K562 treated with DMSO at 1 percent for 4 hours (cell line): Measurements from ENCODE around the gene COX6A2. TPM values are rescaled to one million over a fixed set of nuclear protein-coding genes. Genes with fewer than 3 reads are reported as not detected.

Experiments used
- total RNA-seq: library from RNA; unstranded; fragments of 300-600 nt; gene quantifications from 2 replicates; pipeline ENCODE4 v1.2.3, GENCODE V29; 2022; ENCODE audit not compliant: insufficient read depth

Gene COX6A2
- not detected in 2 replicates for total RNA-seq

GRCh38 chr16:31428279-31428597, at the start of gene COX6A2:
TSS of gene COX6A2 (minus strand) at chr16:31428360. CDS start at chr16:31428325, 35 bp downstream.

DNA sequence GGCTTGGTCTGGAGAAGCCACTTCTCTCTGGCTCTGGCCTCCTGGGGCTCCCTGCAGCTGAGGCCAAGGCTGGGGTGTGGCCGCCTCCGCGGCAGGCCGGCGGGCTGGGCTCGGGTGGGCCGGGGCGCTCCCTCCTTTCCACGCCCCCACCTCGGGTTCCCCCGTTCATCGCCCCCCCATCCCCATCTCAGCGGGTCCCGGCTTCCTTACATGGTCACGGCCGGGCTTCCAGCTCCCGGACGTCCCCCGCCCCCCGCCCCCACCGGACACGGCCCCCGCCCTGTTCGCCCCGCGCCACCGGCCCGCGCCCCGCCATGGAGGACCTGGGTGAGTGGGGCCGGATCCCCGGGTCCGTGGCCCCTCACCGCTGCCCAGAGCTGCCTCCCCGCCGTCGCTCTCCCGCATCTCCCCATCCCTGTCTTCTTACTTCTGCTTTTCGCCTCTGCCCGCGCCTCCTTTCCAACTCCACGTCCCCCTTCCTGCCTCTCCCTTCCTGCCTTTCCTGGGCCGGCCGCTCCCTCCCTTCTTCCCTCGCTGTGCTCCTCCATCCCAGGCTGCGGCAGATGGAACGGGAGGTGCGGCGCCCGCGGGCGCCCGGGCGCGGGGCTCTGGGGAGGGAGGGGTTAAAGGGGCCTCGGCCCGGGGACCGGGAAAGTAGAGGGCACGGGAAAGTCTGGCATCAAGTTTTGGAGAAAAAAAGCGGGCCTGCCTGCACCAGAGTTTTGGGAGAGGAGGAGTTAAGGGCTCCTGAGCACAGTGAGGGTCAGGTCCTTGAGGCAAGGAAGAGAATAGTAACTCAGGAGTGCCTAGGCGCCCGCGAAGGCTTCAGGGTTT, 43.9 kb upstream of the COX6A2 start, which contains the start of gene TGFB1I1:
Gene TGFB1I1, plus strand, starts transcription at position 278 of the 834 bp plus-strand sequence. Its CDS starts 37 bp downstream, at position 315.

DNA sequence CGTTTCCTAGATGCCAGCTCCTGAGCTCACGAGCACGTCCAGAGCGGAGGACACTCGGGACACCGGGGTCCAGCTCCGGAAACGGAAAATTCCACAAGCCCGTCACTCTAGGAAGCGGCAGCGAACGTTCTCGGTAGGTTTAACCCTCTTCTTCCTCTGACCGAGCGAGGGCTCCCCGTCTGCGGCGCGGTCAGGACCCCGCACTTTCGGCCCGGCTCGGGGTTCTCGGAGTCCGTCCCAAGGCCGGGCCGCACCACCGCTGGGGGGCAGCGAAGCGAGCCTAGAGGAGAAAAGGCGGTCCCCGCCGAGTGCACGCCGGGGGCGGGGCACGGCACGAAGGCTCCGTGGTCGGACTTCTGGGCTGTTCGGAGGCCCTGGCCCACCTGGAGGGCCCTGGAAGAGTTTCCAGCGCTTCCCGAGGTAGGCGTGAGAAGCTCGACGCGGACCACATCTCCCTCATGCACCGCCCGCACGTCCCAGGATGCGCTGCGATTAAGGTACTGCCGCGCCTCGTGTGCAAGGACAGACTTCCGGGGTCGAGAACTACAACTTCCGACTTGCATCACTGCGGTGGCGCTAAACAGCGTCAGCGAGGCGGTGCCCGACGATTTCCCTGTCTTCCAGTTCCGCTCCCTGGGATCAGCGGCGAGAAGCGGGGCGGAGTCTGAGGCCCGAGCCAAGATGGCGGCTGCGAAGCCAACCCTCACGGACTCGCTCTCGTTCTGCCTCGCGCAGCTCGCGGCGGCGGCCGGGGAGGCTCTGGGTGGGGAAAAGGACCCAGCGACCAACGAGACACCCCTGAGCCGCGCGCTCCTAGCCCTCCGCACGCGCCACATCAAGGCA, 30.9 kb upstream of the COX6A2 start, which contains the start of gene ARMC5:
Gene ARMC5, plus strand, starts transcription at position 658 of the 843 bp plus-strand sequence. Its CDS starts 24 bp downstream, at position 682.

GRCh38 chr16:31393056-31393455, 35.1 kb downstream of the COX6A2 start, which contains the start of gene ITGAD:
TSS of gene ITGAD (plus strand) at chr16:31393335. CDS start at chr16:31393361, 26 bp downstream.

Other genes with a start within 250 kb of the COX6A2 start
- gene FUS, start 248.2 kb downstream of the COX6A2 start, total RNA-seq: 273 and 304 TPM in 2 replicates
- gene PYCARD, start 225.6 kb downstream of the COX6A2 start, total RNA-seq: 47.8 and 60.3 TPM in 2 replicates
- gene TRIM72, start 214.2 kb downstream of the COX6A2 start, total RNA-seq: 0.08 TPM in 1 of 2 replicates, not detected in the other
- gene PYDC1, start 211.2 kb downstream of the COX6A2 start, total RNA-seq: not detected in 2 replicates
- gene ITGAM, start 168.4 kb downstream of the COX6A2 start, total RNA-seq: 2.3 and 6.3 TPM in 2 replicates
- 0.74 and 0.84 TPM in 2 replicates for gene ITGAX, start 73.2 kb downstream of the COX6A2 start, total RNA-seq
- gene ITGAD, start 35.0 kb downstream of the COX6A2 start, total RNA-seq: not detected in 2 replicates
- 0.50 TPM in 1 of 2 replicates, not detected in the other for gene ZNF843, start 14.4 kb upstream of the COX6A2 start, total RNA-seq
- 12.8 and 17.6 TPM in 2 replicates for gene ARMC5, start 31.1 kb upstream of the COX6A2 start, total RNA-seq
- gene TGFB1I1, start 43.8 kb upstream of the COX6A2 start, total RNA-seq: 0.92 TPM in 1 of 2 replicates, not detected in the other
- 2.8 and 3.8 TPM in 2 replicates for gene SLC5A2, start 54.8 kb upstream of the COX6A2 start, total RNA-seq
- gene RUSF1, start 80.0 kb upstream of the COX6A2 start, total RNA-seq: 51.3 and 70.1 TPM in 2 replicates
- gene AHSP, start 99.5 kb upstream of the COX6A2 start, total RNA-seq: 13.2 and 20.5 TPM in 2 replicates